Activated naive CD4-positive, alpha-beta T cell treated with anti-CD3 and anti-CD28 coated beads, Interleukin-2, amount 50 U/mL, for 72 hours (primary cell): ENCODE measurements around the gene ARL13B. TPM values are rescaled to one million over a fixed set of nuclear protein-coding genes. Genes with fewer than 3 reads are reported as not detected.
"Not testable (repeated sequence)": the region's sequence is repeated elsewhere in the genome, so short reads cannot be mapped to it uniquely, and the experiment has no call there.

ENCODE experiments used
- ATAC-seq, 2 donors: fragments of 150-1000 bp; cut with Tn5 transposase; 2 replicates each; pipeline ENCODE4 v1.10.0; 2021; ENCODE audit warnings: mild to moderate bottlenecking in 2 of 2, moderate library complexity in 2 of 2
- DNase-seq, 2 donors: peaks; one replicate each; pipeline ENCODE4 v3.0.0; 2021 to 2022; ENCODE audit warnings: low spot score in 2 of 2
- H3K27ac Mint-ChIP-seq, 2 donors: one replicate each; pipeline ENCODE4 v1.8.0; 2022; ENCODE audit warnings: mild to moderate bottlenecking in 2 of 2, mixed read lengths in 2 of 2
- H3K36me3 Mint-ChIP-seq, 2 donors: one replicate each; pipeline ENCODE4 v1.8.0; 2022; ENCODE audit warnings: mixed read lengths in 2 of 2
- H3K9me3 Mint-ChIP-seq, 2 donors: one replicate each; pipeline ENCODE4 v1.8.0; 2022; ENCODE audit warnings: mixed read lengths in 2 of 2
- total RNA-seq, 2 donors: library from RNA; stranded (reverse); gene quantifications; one replicate each; pipeline ENCODE4 v1.2.3, GENCODE V29; 2022

The ARL13B gene
- total RNA-seq, 2 donors from 2014 or later, result 9.0 to 9.5 TPM

- Mint-ChIP-seq H3K9me3 (peaks cover 0 to 18% of the 10 kb centered on the region in 2 donors), H3K36me3 (peaks cover 31 to 44% of the 10 kb centered on the region in 2 donors), H3K27ac (peak overlapping the region in 1 of 2 donors; percentile 61)
- DNase-seq, result no peak
- ATAC-seq, result no peak
Measured at GRCh38 chr3:94066506-94067500, 86.8 kb downstream of the ARL13B start.

- H3K9me3 Mint-ChIP-seq, result peaks cover 0 to 18% of the 10 kb centered on the region in 2 donors
- H3K27ac Mint-ChIP-seq, result peak overlapping the region in 1 of 2 donors; percentile 39
- H3K36me3 Mint-ChIP-seq, result peaks cover 32 to 58% of the 10 kb centered on the region in 2 donors
- DNase-seq, result no peak
- no peak for ATAC-seq
Measured at GRCh38 chr3:94069194-94069813, 89.3 kb downstream of the ARL13B start.

GRCh38 chr3:94070341-94070911, 90.5 kb downstream of the ARL13B start:
- ATAC-seq, result peak; percentile 66 to 75
- no peak for DNase-seq
- H3K27ac Mint-ChIP-seq, result peak overlapping the region in 1 of 2 donors; percentile 85
- peaks cover 31 to 57% of the 10 kb centered on the region in 2 donors for H3K36me3 Mint-ChIP-seq
- H3K9me3 Mint-ChIP-seq, result peaks cover 0 to 18% of the 10 kb centered on the region in 2 donors

GRCh38 chr3:94071713-94072284, 91.8 kb downstream of the ARL13B start:
- peak overlapping the region; percentile 13 to 22 for H3K27ac Mint-ChIP-seq
- H3K9me3 Mint-ChIP-seq, result peaks cover 0 to 12% of the 10 kb centered on the region in 2 donors
- ATAC-seq (peak; percentile 43 to 55), DNase-seq (no peak)
- H3K36me3 Mint-ChIP-seq, result peaks cover 33 to 52% of the 10 kb centered on the region in 2 donors

GRCh38 chr3:94076055-94076454, 96.1 kb downstream of the ARL13B start:
- no peak for ATAC-seq
- no peak for DNase-seq
- peaks cover 0 to 4% of the 10 kb centered on the region in 2 donors for H3K9me3 Mint-ChIP-seq
- H3K36me3 Mint-ChIP-seq, result peaks cover 37 to 38% of the 10 kb centered on the region in 2 donors
- no peak overlapping the region for H3K27ac Mint-ChIP-seq

GRCh38 chr3:94080552-94080951, 100.6 kb downstream of the ARL13B start:
- not testable (repeated sequence) for H3K27ac Mint-ChIP-seq, ATAC-seq, DNase-seq, H3K9me3 Mint-ChIP-seq
- H3K36me3 Mint-ChIP-seq, result peaks cover 6 to 20% of the 10 kb centered on the region in 2 donors

GRCh38 chr3:94081884-94082283, 101.9 kb downstream of the ARL13B start:
- Mint-ChIP-seq H3K27ac (peak overlapping the region in 1 of 2 donors; percentile 46), H3K36me3 (peaks cover 0 to 14% of the 10 kb centered on the region in 2 donors), H3K9me3 (peaks cover 0 to 4% of the 10 kb centered on the region in 2 donors)
- DNase-seq (no peak), ATAC-seq (no peak)

GRCh38 chr3:94082391-94082937, 102.5 kb downstream of the ARL13B start:
- Mint-ChIP-seq H3K9me3 (peaks cover 0 to 4% of the 10 kb centered on the region in 2 donors), H3K36me3 (peaks cover 4 to 13% of the 10 kb centered on the region in 2 donors), H3K27ac (peak overlapping the region in 1 of 2 donors; percentile 46)
- ATAC-seq (no peak), DNase-seq (no peak)

GRCh38 chr3:94083261-94083660, 103.3 kb downstream of the ARL13B start:
- Mint-ChIP-seq H3K9me3 (no peaks in the 10 kb centered on the region), H3K27ac (no peak overlapping the region), H3K36me3 (peaks cover 12% of the 10 kb centered on the region in 2 donors)
- ATAC-seq (no peak), DNase-seq (no peak)

GRCh38 chr3:94089126-94089525, 109.2 kb downstream of the ARL13B start:
- no peaks in the 10 kb centered on the region for H3K9me3 Mint-ChIP-seq
- no peak overlapping the region for H3K27ac Mint-ChIP-seq
- no peak for DNase-seq
- H3K36me3 Mint-ChIP-seq, result peaks cover 11 to 14% of the 10 kb centered on the region in 2 donors
- no peak for ATAC-seq

GRCh38 chr3:94092086-94092485, 112.1 kb downstream of the ARL13B start:
- ATAC-seq, result no peak
- Mint-ChIP-seq H3K27ac (peak overlapping the region in 1 of 2 donors; percentile 12), H3K9me3 (no peaks in the 10 kb centered on the region), H3K36me3 (peaks cover 11 to 14% of the 10 kb centered on the region in 2 donors)
- DNase-seq, result no peak

- no peaks in the 10 kb centered on the region for H3K9me3 Mint-ChIP-seq
- peak overlapping the region in 1 of 2 donors; percentile 40 for H3K27ac Mint-ChIP-seq
- DNase-seq (no peak), ATAC-seq (no peak)
- peaks cover 13 to 15% of the 10 kb centered on the region in 2 donors for H3K36me3 Mint-ChIP-seq
Measured at GRCh38 chr3:94093151-94093550, 113.2 kb downstream of the ARL13B start.

- ATAC-seq (no peak), DNase-seq (no peak)
- Mint-ChIP-seq H3K36me3 (peaks cover 11 to 15% of the 10 kb centered on the region in 2 donors), H3K27ac (no peak overlapping the region), H3K9me3 (no peaks in the 10 kb centered on the region)
Measured at GRCh38 chr3:94095111-94095510, 115.2 kb downstream of the ARL13B start.

GRCh38 chr3:94098452-94098851, 118.5 kb downstream of the ARL13B start:
- ATAC-seq, result no peak

GRCh38 chr3:94099311-94099710, 119.4 kb downstream of the ARL13B start:
- ATAC-seq (no peak), DNase-seq (no peak)
- H3K9me3 Mint-ChIP-seq, result no peaks in the 10 kb centered on the region
- no peak overlapping the region for H3K27ac Mint-ChIP-seq
- H3K36me3 Mint-ChIP-seq, result peaks cover 11 to 15% of the 10 kb centered on the region in 2 donors

More at GRCh38 chr3:94098452-94098851, 118.5 kb downstream of the ARL13B start:
- peaks cover 11 to 15% of the 10 kb centered on the region in 2 donors for H3K36me3 Mint-ChIP-seq
- no peaks in the 10 kb centered on the region for H3K9me3 Mint-ChIP-seq
- H3K27ac Mint-ChIP-seq, result no peak overlapping the region
- no peak for DNase-seq

GRCh38 chr3:94101860-94102259, 121.9 kb downstream of the ARL13B start:
- Mint-ChIP-seq H3K9me3 (no peaks in the 10 kb centered on the region), H3K27ac (no peak overlapping the region), H3K36me3 (peaks cover 11 to 19% of the 10 kb centered on the region in 2 donors)
- DNase-seq (no peak), ATAC-seq (no peak)
